HS-27A (cell line): ENCODE results near the gene ARTN.

Source experiments
- DNase-seq: peaks from one replicate; pipeline ENCODE4 v3.0.0-alpha.2; 2012; ENCODE audit warnings: low read depth, missing footprints

The ARTN gene, protein sequence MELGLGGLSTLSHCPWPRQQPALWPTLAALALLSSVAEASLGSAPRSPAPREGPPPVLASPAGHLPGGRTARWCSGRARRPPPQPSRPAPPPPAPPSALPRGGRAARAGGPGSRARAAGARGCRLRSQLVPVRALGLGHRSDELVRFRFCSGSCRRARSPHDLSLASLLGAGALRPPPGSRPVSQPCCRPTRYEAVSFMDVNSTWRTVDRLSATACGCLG

GRCh38 chr1:43933386-43934100 is at the start of gene ARTN:
ARTN (plus strand) TSS chr1:43933801; CDS start chr1:43935657, 1,856 bp downstream.
- DNase-seq: no peak

GRCh38 chr1:43885279-43885801 is 48.3 kb upstream of the ARTN start:
- no peak for DNase-seq

DNA sequence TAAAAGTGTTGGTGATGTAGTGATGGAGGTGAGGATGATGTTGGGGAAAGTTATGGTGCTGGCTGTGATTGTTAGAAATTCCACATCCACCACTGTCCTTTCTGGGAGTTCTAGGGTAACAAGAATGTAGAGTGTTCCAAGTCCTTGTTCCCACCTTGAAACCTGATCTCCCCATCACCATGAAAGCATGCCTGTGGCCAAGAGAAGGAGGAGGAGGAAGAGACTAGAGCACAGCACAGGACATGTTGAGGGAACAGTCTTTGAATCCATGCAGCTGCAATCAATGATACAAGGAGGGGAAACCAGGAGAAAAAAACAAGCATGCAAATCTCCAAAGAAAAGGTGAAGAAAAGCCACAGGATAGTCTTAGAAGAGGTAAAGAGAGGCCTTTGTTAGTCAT is 45.9 kb upstream of the ARTN start:
- no peak for DNase-seq

DNA sequence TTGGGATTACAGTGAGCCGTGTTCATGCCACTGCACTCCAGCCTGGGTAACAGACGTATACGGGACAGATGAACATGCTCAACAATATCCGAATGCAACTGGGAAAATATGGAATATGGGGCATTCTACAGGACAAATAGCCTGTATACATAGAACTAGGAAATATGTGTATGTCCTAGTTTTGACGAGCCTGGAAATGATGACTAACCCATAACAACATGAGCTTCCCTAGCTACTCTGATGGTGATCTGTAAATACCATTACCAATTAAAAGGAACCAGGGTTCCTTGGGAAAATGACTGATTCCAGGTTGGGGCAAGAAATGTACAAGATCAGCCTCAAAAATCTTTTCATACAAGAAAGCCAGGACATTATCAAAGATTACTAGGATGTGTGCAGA is 42.8 kb upstream of the ARTN start:
- DNase-seq: no peak

- no peak for DNase-seq
Observed at GRCh38 chr1:43893006-43893405, 40.6 kb upstream of the ARTN start.

DNA sequence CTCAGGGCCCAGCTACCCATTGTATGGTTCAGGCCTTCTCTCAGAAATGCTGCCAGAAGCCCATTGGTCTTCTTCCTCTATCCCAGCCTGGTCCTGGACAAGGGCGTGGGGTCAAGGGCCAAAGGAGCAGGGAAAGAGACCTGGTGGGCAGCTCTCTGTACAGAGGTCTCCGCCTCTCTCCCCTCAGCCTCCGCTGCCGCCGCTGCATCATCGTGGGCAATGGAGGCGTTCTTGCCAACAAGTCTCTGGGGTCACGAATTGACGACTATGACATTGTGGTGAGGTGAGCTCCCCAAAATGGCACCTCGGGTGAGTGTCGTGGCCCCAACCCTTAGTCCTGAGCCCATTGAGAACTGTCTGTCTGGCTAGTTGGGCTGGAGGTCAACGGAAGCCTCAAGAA is 34.6 kb upstream of the ARTN start:
- no peak for DNase-seq

- no peak for DNase-seq
Observed at GRCh38 chr1:43900386-43900785, 33.2 kb upstream of the ARTN start.

DNA sequence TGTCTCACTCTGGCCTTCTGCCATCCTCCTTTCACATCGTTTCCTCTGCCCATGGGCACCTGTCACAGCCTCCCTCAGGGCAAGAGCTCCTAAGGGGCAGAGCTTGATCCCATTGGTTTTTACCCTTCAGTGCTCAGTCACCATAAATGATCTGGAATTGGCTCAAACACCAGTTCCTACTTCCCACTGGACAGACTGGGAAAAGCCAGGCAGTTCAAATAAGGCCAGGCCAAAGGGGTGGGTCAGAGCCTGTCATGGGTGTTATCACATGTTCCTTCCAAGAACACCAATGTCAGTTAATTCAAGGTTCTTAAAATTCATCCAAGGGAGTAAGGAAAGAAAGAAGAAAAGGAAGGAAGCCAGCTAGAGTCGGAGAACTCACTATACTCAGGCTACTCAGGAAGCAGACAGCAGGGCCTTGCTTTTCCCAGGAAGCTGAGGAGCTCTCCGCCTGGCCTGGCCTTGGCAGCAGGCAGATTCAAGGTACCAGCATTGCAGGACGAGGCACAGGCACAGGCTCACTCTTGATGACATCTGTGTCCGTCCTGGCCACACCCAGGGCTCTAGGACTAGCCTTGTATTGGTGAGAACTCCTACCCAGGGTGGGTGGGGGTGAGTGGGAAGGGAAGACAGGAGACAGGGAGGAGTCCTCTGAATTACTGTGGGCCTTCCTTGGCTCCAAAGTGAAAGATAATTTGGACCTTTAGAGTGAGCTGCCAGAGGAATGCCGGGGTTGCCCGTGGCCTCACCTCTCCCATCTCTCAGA is 32.2 kb upstream of the ARTN start:
- no peak for DNase-seq

DNA sequence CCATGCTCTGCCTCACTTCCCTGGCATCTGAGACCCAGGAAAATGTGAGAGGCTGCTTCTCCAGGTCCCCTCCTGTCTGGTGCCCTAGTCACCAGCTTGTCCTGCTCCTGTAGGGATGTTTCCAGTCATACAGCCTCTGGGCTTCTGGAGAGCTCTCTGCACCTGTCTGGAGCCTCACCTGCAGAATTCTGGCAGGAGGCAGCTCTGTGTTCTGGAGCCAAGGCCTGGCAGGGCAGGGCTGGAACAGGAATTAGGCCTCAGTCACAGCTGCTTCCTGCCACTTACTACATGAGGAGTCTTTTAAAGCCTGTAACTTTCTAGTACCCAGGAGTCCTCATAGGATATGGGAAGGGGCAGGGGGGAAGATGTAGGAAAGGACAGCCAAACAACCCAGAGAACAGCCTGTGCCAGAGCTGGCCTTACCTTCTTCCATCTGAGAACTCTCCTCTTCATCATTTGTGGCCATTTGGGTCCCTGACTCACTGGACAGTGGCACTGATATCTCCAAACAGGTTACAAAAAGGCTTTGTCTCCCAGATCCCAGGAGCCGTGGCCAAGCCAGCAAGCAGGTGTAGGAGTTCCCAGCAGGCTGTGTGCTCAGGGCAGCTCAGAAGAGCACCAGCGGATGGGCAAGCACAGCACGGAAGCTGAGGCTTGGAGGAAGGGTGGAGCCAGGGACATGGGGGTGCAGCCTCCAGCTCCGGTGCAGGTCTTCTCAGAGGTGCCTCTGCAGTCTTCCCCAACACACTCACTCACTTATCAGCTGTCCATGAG is 31.4 kb upstream of the ARTN start:
- DNase-seq: no peak

GRCh38 chr1:43904660-43905551 is 28.7 kb upstream of the ARTN start:
- no peak for DNase-seq

- no peak for DNase-seq
Observed at GRCh38 chr1:43908226-43908625, 25.4 kb upstream of the ARTN start.

DNA sequence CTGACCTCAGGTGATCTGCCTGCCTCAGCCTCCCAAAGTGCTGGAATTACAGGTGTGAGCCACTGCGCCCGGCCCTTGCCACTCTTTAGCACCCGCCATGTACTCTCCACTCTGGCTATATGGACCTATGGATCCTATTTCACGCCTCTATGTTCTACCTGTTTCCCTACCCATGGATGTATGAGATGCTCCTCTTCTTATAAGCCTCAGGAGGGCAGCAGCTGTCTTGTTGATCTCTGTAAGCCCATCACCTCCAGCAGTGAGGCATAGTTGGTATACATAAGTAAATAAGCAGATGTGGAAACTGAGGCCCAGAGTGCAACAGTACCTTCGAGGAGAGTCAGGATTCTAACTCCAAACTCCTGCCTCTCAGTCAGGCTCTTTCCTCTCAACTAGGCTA is 24.7 kb upstream of the ARTN start:
- no peak for DNase-seq

GRCh38 chr1:43910343-43910742 is 23.3 kb upstream of the ARTN start:
- no peak for DNase-seq

- peak; percentile 26 for DNase-seq
Observed at GRCh38 chr1:43912607-43913006, 21.0 kb upstream of the ARTN start.

- DNase-seq: no peak
Observed at GRCh38 chr1:43913051-43913501, 20.5 kb upstream of the ARTN start.

- DNase-seq: no peak
Observed at GRCh38 chr1:43913666-43914360, 19.8 kb upstream of the ARTN start.

- DNase-seq: no peak
Observed at GRCh38 chr1:43914576-43915525, 18.8 kb upstream of the ARTN start.

- no peak for DNase-seq
Observed at GRCh38 chr1:43919906-43920305, 13.7 kb upstream of the ARTN start.

DNA sequence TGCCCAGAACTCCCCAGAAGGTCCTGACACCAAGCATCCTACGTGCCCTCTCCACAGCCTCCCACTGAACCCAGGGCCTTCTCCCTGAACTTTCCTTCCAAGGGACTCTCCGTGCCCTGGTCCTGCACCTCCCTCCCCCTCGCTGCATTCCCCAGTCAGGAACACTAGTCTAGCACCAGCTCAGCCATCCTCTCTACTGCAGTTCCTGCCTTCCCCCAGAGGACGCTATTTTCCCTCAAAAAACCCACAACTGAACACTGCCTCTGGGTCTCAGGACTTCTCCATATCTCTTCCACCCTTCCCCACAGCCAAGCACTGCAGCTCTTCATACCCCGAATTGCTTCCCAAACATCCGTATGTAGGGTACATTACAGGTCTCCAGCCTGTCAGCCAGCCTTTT is 12.6 kb upstream of the ARTN start:
- no peak for DNase-seq
